Trophoblast cell (in vitro differentiated cells and primary cell): ENCODE measurements around the gene B4GALNT4.
A peak's percentile ranks its signal among the peaks of the same experiment; 100 is the strongest.
"Not testable (repeated sequence)": the region's sequence is repeated elsewhere in the genome, so short reads cannot be mapped to it uniquely, and the experiment has no call there.

Experiments used
- DNase-seq, 2 donors: peaks; one replicate each; pipeline ENCODE4 v3.0.0-alpha.2; 2016
- H2AFZ ChIP-seq: 2 replicates; pipeline ENCODE4 v1.6.1; 2013; ENCODE audit warnings: low read length, moderate library complexity, mild to moderate bottlenecking; ENCODE audit not compliant: insufficient read depth, poor library complexity
- H2AK5ac ChIP-seq: 2 replicates; pipeline ENCODE4 v1.6.1; 2013; ENCODE audit warnings: mild to moderate bottlenecking, low read length
- H2BK120ac ChIP-seq: 2 replicates; pipeline ENCODE4 v1.6.1; 2013; ENCODE audit warnings: low read length, mild to moderate bottlenecking, moderate library complexity; ENCODE audit not compliant: insufficient read depth, poor library complexity
- H2BK12ac ChIP-seq: 2 replicates; pipeline ENCODE4 v1.6.1; 2013; ENCODE audit warnings: mild to moderate bottlenecking, low read length, moderate library complexity
- H2BK5ac ChIP-seq: 2 replicates; pipeline ENCODE4 v1.6.1; 2013; ENCODE audit warnings: low read length, low read depth, moderate library complexity, mild to moderate bottlenecking; ENCODE audit not compliant: poor library complexity
- H3K14ac ChIP-seq: 2 replicates; pipeline ENCODE4 v1.6.1; 2013; ENCODE audit warnings: mild to moderate bottlenecking, low read length
- H3K18ac ChIP-seq: 2 replicates; pipeline ENCODE4 v1.6.1; 2013; ENCODE audit warnings: mild to moderate bottlenecking, low read length
- H3K23ac ChIP-seq: 2 replicates; pipeline ENCODE4 v1.6.1; 2013; ENCODE audit warnings: low read length
- H3K27ac ChIP-seq: 2 replicates; pipeline ENCODE4 v1.5.1; 2013; ENCODE audit warnings: low read depth, mild to moderate bottlenecking, inconsistent platforms, low read length, moderate library complexity
- H3K27me3 ChIP-seq: 2 replicates; pipeline ENCODE4 v1.6.1; 2013; ENCODE audit warnings: inconsistent platforms, mild to moderate bottlenecking, low read length, moderate library complexity; ENCODE audit not compliant: insufficient read depth
- H3K36me3 ChIP-seq, 2 experiments: 1 replicate in 1 of 2; 2 replicates in 1 of 2; pipeline ENCODE4 v1.6.1; 2013; ENCODE audit warnings: low read length in 2 of 2, mild to moderate bottlenecking in 2 of 2, moderate library complexity in 1 of 2; ENCODE audit not compliant: insufficient read depth in 2 of 2, control insufficient read depth in 1 of 2
- H3K4ac ChIP-seq: 2 replicates; pipeline ENCODE4 v1.6.1; 2013; ENCODE audit warnings: low read depth, mild to moderate bottlenecking, low read length, moderate library complexity
- H3K4me1 ChIP-seq, 2 experiments: 1 replicate in 1 of 2; 2 replicates in 1 of 2; pipeline ENCODE4 v1.6.1; 2013; ENCODE audit warnings: low read length in 2 of 2, mild to moderate bottlenecking in 2 of 2, moderate library complexity in 1 of 2; ENCODE audit not compliant: insufficient read depth in 2 of 2, control insufficient read depth in 1 of 2
- H3K4me2 ChIP-seq: 2 replicates; pipeline ENCODE4 v1.6.1; 2013; ENCODE audit warnings: inconsistent platforms, mild to moderate bottlenecking, low read length, moderate library complexity
- H3K4me3 ChIP-seq: 2 replicates; pipeline ENCODE4 v1.5.1; 2013; ENCODE audit warnings: mild to moderate bottlenecking, low read depth, low read length, inconsistent platforms
- H3K79me1 ChIP-seq: one replicate; pipeline ENCODE4 v1.6.1; 2013; ENCODE audit warnings: low read length
- H3K79me2 ChIP-seq: 2 replicates; pipeline ENCODE4 v1.6.1; 2013; ENCODE audit warnings: low read length, mild to moderate bottlenecking; ENCODE audit not compliant: control insufficient read depth, insufficient read depth, poor library complexity
- H3K9ac ChIP-seq: 2 replicates; pipeline ENCODE4 v1.6.1; 2013; ENCODE audit warnings: mild to moderate bottlenecking, low read length
- H3K9me3 ChIP-seq: 2 replicates; pipeline ENCODE4 v1.6.1; 2013; ENCODE audit warnings: low read depth, mild to moderate bottlenecking, control low read depth, inconsistent platforms, low read length; ENCODE audit not compliant: insufficient read depth
- H4K12ac ChIP-seq: 2 replicates; pipeline ENCODE4 v1.6.1; 2013; ENCODE audit warnings: low read depth, mild to moderate bottlenecking, low read length, moderate library complexity
- H4K8ac ChIP-seq: 2 replicates; pipeline ENCODE4 v1.6.1; 2013; ENCODE audit warnings: low read depth, mild to moderate bottlenecking, low read length, moderate library complexity
- H4K91ac ChIP-seq: one replicate; pipeline ENCODE4 v1.6.1; 2013; ENCODE audit warnings: low read depth, mild to moderate bottlenecking, low read length, moderate library complexity
- WGBS: extraction: QIAGEN DNeasy Blood & Tissue Kit; methylation state at CpG from one replicate; pipeline ENCODE4 v1.1.7; 2013; ENCODE audit warnings: missing lambda C conversion rate; ENCODE audit not compliant: insufficient read length, insufficient coverage; ENCODE audit errors: extremely low coverage; 5-methylcytosine and 5-hydroxymethylcytosine counted together

Gene B4GALNT4

GRCh38 chr11:360326-361280 is 8.7 kb upstream of the B4GALNT4 start:
- Histone ChIP-seq H4K8ac (no peak overlapping the region), H3K9ac (no peak overlapping the region), H3K4me2 (no peak overlapping the region), H2BK5ac (no peak overlapping the region), H2BK120ac (no peak overlapping the region), H2BK12ac (no peak overlapping the region), H3K9me3 (peaks cover 39% of the 10 kb centered on the region), H3K23ac (no peak overlapping the region), H3K4me3 (no peak overlapping the region), H3K4ac (no peak overlapping the region), H3K79me1 (peaks cover 4% of the 10 kb centered on the region), H3K18ac (no peak overlapping the region), H3K27me3 (no peaks in the 10 kb centered on the region), H2AK5ac (no peak overlapping the region), H3K79me2 (peaks cover 2% of the 10 kb centered on the region), H3K14ac (no peak overlapping the region), H3K27ac (no peak overlapping the region), H3K36me3 (no peaks in the 10 kb centered on the region), H4K12ac (no peak overlapping the region), H2AFZ (no peak overlapping the region), H3K4me1 (peaks cover 2% of the 10 kb centered on the region in 2 experiments), H4K91ac (no peak overlapping the region)
- no peak for DNase-seq
- no CpG with 5 or more reads among the region's 22 CpGs for WGBS

GRCh38 chr11:362642-363442 is 6.5 kb upstream of the B4GALNT4 start:
- H2AK5ac ChIP-seq, result no peak overlapping the region
- no peak overlapping the region for H2BK5ac ChIP-seq
- H3K36me3 ChIP-seq, result no peaks in the 10 kb centered on the region
- peaks cover 24% of the 10 kb centered on the region for H3K9me3 ChIP-seq
- no peak overlapping the region for H2AFZ ChIP-seq
- no peak overlapping the region for H4K8ac ChIP-seq
- H3K79me1 ChIP-seq, result no peaks in the 10 kb centered on the region
- no peak overlapping the region for H3K14ac ChIP-seq
- no peak overlapping the region for H3K4me3 ChIP-seq
- H3K79me2 ChIP-seq, result no peaks in the 10 kb centered on the region
- DNase-seq, result no peak
- H4K12ac ChIP-seq, result no peak overlapping the region
- no peak overlapping the region for H3K9ac ChIP-seq
- H3K27me3 ChIP-seq, result no peaks in the 10 kb centered on the region
- H2BK120ac ChIP-seq, result no peak overlapping the region
- H3K27ac ChIP-seq, result no peak overlapping the region
- H3K23ac ChIP-seq, result no peak overlapping the region
- H3K4me1 ChIP-seq, result no peaks in the 10 kb centered on the region
- no peak overlapping the region for H4K91ac ChIP-seq
- no peak overlapping the region for H3K4ac ChIP-seq
- no peak overlapping the region for H2BK12ac ChIP-seq
- no peak overlapping the region for H3K18ac ChIP-seq
- no peak overlapping the region for H3K4me2 ChIP-seq
- WGBS, result no CpG with 5 or more reads among the region's 36 CpGs

GRCh38 chr11:363443-363805 is 5.9 kb upstream of the B4GALNT4 start:
- not testable (repeated sequence) for H3K23ac ChIP-seq, H2BK120ac ChIP-seq, H2BK12ac ChIP-seq, H3K4me3 ChIP-seq, H3K79me1 ChIP-seq, H3K4me2 ChIP-seq, H3K14ac ChIP-seq, H3K9ac ChIP-seq, H3K27me3 ChIP-seq, H3K18ac ChIP-seq, DNase-seq, H4K12ac ChIP-seq, H3K4me1 ChIP-seq, H3K79me2 ChIP-seq, H3K27ac ChIP-seq, H4K8ac ChIP-seq, H2AFZ ChIP-seq, H3K4ac ChIP-seq, H2AK5ac ChIP-seq, H3K36me3 ChIP-seq, H2BK5ac ChIP-seq, H4K91ac ChIP-seq
- WGBS, result no CpG with 5 or more reads among the region's 22 CpGs
- H3K9me3 ChIP-seq, result peaks cover 24% of the 10 kb centered on the region

GRCh38 chr11:363948-364761 is 5.1 kb upstream of the B4GALNT4 start:
- H3K79me1 ChIP-seq, result no peaks in the 10 kb centered on the region
- H3K9me3 ChIP-seq, result peaks cover 24% of the 10 kb centered on the region
- no peak overlapping the region for H3K4ac ChIP-seq
- no peak overlapping the region for H2BK5ac ChIP-seq
- no peak overlapping the region for H3K9ac ChIP-seq
- H2AK5ac ChIP-seq, result no peak overlapping the region
- H4K91ac ChIP-seq, result no peak overlapping the region
- no peak overlapping the region for H3K4me3 ChIP-seq
- H4K8ac ChIP-seq, result no peak overlapping the region
- no peak overlapping the region for H4K12ac ChIP-seq
- no peak overlapping the region for H3K4me2 ChIP-seq
- no peaks in the 10 kb centered on the region for H3K27me3 ChIP-seq
- H2AFZ ChIP-seq, result no peak overlapping the region
- H3K27ac ChIP-seq, result no peak overlapping the region
- no peaks in the 10 kb centered on the region for H3K4me1 ChIP-seq
- peak in 1 of 2 donors; percentile 57 for DNase-seq
- H3K23ac ChIP-seq, result no peak overlapping the region
- H3K79me2 ChIP-seq, result no peaks in the 10 kb centered on the region
- H3K14ac ChIP-seq, result no peak overlapping the region
- H2BK12ac ChIP-seq, result no peak overlapping the region
- no peaks in the 10 kb centered on the region for H3K36me3 ChIP-seq
- H2BK120ac ChIP-seq, result no peak overlapping the region
- no peak overlapping the region for H3K18ac ChIP-seq
- WGBS, result no CpG with 5 or more reads among the region's 24 CpGs
